HepG2 (cell line): Measurements from ENCODE around the gene PPY. TPM values are rescaled to one million over a fixed set of nuclear protein-coding genes. Genes with fewer than 3 reads are reported as not detected.
A peak's percentile ranks its signal among the peaks of the same experiment; 100 is the strongest.

ENCODE experiments used
- ATAC-seq: fragments of 200-7000 bp; cut with Tn5 transposase; 3 replicates; pipeline ENCODE4 v1.9.1; 2020; ENCODE audit warnings: mild to moderate bottlenecking, moderate library complexity
- BruUV-seq: library from RNA; stranded (reverse); fragments of 400-500 nt; replicated peaks from 2 replicates; lab custom pipeline; 2021; lab: Mats Ljungman, UMichigan
- CTCF ChIA-PET: fragments of 300-600 bp; formaldehyde crosslinking; extraction: SDS; loops from one replicate; lab custom pipeline; 2021; ENCODE audit warnings: low total read pairs, inconsistent platforms, low intra/inter-chr PET ratio; lab: Yijun Ruan, JAX
- POLR2A ChIA-PET: fragments of 350-600 bp; sonication (Branson Sonifier 250); formaldehyde crosslinking; loops from one replicate; lab custom pipeline; 2020; ENCODE audit warnings: antibody characterized with exemption, inconsistent platforms; lab: Yijun Ruan, JAX
- DNase-seq: peaks from one replicate; pipeline ENCODE4 v3.0.0-alpha.2; 2015; ENCODE audit warnings: low spot score
- FAIRE-seq: peaks from 3 replicates; lab custom pipeline; 2011; peaks lifted over from hg19 to GRCh38; lab: Jason Lieb, UNC
- H2AFZ ChIP-seq: one replicate; pipeline ENCODE4 v1.6.1; 2011; ENCODE audit warnings: low read length, inconsistent platforms
- H3K27ac ChIP-seq: fragments of 300-600 bp; 3 replicates; pipeline ENCODE4 v1.8.0; 2011; ENCODE audit warnings: mixed run types, mild to moderate bottlenecking, mixed read lengths, low read length, inconsistent platforms; ENCODE audit not compliant: insufficient read depth; ENCODE audit errors: extremely low read length
- H3K27me3 ChIP-seq, 2 experiments: fragments of 200-600 bp in 1 of 2; 2 replicates in 1 of 2; 3 replicates in 1 of 2; pipeline versions ENCODE4 v1.6.0 to v1.8.0; 2011; ENCODE audit warnings: low read length in 2 of 2, mild to moderate bottlenecking in 2 of 2, moderate library complexity in 2 of 2, inconsistent platforms in 1 of 2; ENCODE audit not compliant: insufficient read depth in 2 of 2, control insufficient read depth in 1 of 2
- H3K36me3 ChIP-seq, 2 experiments: fragments of 200-600 bp in 1 of 2; replicated peaks in 1 of 2; 2 replicates in 1 of 2; 3 replicates in 1 of 2; pipeline versions ENCODE4 v1.5.1 to v1.8.0; 2011; ENCODE audit warnings: low read length in 2 of 2, inconsistent platforms in 1 of 2; ENCODE audit not compliant: insufficient read depth in 2 of 2, control insufficient read depth in 1 of 2
- H3K4me1 ChIP-seq: 2 replicates; pipeline ENCODE4 v1.5.1; 2012; ENCODE audit warnings: low read length, inconsistent platforms; ENCODE audit not compliant: insufficient read depth
- H3K4me2 ChIP-seq: 2 replicates; pipeline ENCODE4 v1.6.0; 2011; ENCODE audit warnings: low read depth, low read length, inconsistent platforms
- H3K4me3 ChIP-seq, 3 experiments: fragments of 200-600 bp in 1 of 3; sonication (generic), shearing (Covaris generic) in 1 of 3; replicated peaks in 1 of 3; 2 replicates each; pipeline ENCODE4 v1.5.1; 2011 to 2016; ENCODE audit warnings: low read length in 3 of 3, inconsistent platforms in 2 of 3, low read depth in 2 of 3, mild to moderate bottlenecking in 2 of 3, control low read depth in 1 of 3, mixed read lengths in 1 of 3; ENCODE audit not compliant: insufficient read depth in 1 of 3
- H3K79me2 ChIP-seq: one replicate; pipeline ENCODE4 v1.6.1; 2011; ENCODE audit warnings: low read length, inconsistent platforms; ENCODE audit not compliant: insufficient read depth
- H3K9ac ChIP-seq: 2 replicates; pipeline ENCODE4 v1.6.0; 2011; ENCODE audit warnings: mild to moderate bottlenecking, low read depth, low read length, inconsistent platforms; ENCODE audit not compliant: insufficient read depth
- H3K9me3 ChIP-seq: 2 replicates; pipeline ENCODE4 v1.5.1; 2012; ENCODE audit warnings: mild to moderate bottlenecking, low read length
- H4K20me1 ChIP-seq: 2 replicates; pipeline ENCODE4 v1.6.0; 2011; ENCODE audit warnings: inconsistent platforms, mild to moderate bottlenecking, low read length, moderate library complexity; ENCODE audit not compliant: insufficient read depth
- EZH2 ChIP-seq: conservative IDR thresholded peaks from 2 replicates; pipeline ENCODE4 v1.6.1; 2012; ENCODE audit warnings: mild to moderate bottlenecking, low read depth, low read length, moderate library complexity
- ZFP82 ChIP-seq: sonication (generic); formaldehyde crosslinking; IDR thresholded peaks from 2 replicates; pipeline ENCODE4 v1.5.1; 2020; ENCODE audit warnings: mild to moderate bottlenecking, missing genetic modification reagents, borderline replicate concordance
- ZNF260 ChIP-seq: sonication (generic); formaldehyde crosslinking; IDR thresholded peaks from 2 replicates; pipeline ENCODE4 v1.4.0; 2020; ENCODE audit warnings: missing genetic modification reagents, low read depth, mild to moderate bottlenecking, borderline replicate concordance
- ZNF614 ChIP-seq: IDR thresholded peaks from 2 replicates; pipeline ENCODE4 v1.6.1; 2018; ENCODE audit warnings: missing biosample characterization, missing genetic modification reagents, inconsistent platforms, borderline replicate concordance
- ZNF652 ChIP-seq: IDR thresholded peaks from 2 replicates; pipeline ENCODE4 v1.6.1; 2016; ENCODE audit warnings: low read depth, borderline replicate concordance
- ZSCAN9 ChIP-seq: IDR thresholded peaks from 2 replicates; pipeline ENCODE4 v1.6.1; 2016; ENCODE audit warnings: borderline replicate concordance
- WGBS: methylation state at CpG from one replicate; pipeline ENCODE4 v1.1.6; 2017; ENCODE audit warnings: low lambda C conversion rate; 5-methylcytosine and 5-hydroxymethylcytosine counted together
- in situ Hi-C: cut with HindIII; loops from 2 replicates; pipeline ENCODE4 v1.10.0; 2017; ENCODE audit warnings: low pct_unique_long_range_greater_than_20kb; ENCODE audit not compliant: extremely low pct_ligation_motif_present
- intact Hi-C: fragments of 100-400 bp; cut with micrococcal nuclease; formaldehyde crosslinking; loops from one replicate; pipeline ENCODE4 v1.10.0; 2022; ENCODE audit not compliant: unreplicated experiment
- polyA plus RNA-seq, 8 experiments: library from polyadenylated mRNA; depleted of rRNA in 3 of 8; stranded (reverse) in 7 of 8; unstranded in 1 of 8; fragments of >200 nt; fragmentation: Illumina TruSeq in 4 of 8; extraction: Trizol in 4 of 8; gene quantifications; 2 replicates each; pipeline versions ENCODE4 v1.2.1 to v1.2.3, GENCODE V29; 2011 to 2016; ENCODE audit warnings: low read depth in 4 of 8, missing spikeins in 1 of 8, mixed read lengths in 1 of 8; ENCODE audit not compliant: insufficient read depth in 1 of 8
- total RNA-seq, 5 experiments: library from RNA; depleted of rRNA; stranded (reverse); fragments of >200 nt; fragmentation: Illumina TruSeq; extraction: Trizol; gene quantifications; 2 replicates each; pipeline ENCODE4 v1.2.3, GENCODE V29; 2016; ENCODE audit warnings: low read depth in 1 of 5
- TF ChIP-seq, protein P1 (sequence below): sonication (generic); formaldehyde crosslinking; IDR thresholded peaks from 2 replicates; pipeline ENCODE4 v1.5.1; 2020; ENCODE audit warnings: mild to moderate bottlenecking, missing genetic modification reagents
- TF ChIP-seq, protein P2 (sequence below): sonication (generic); formaldehyde crosslinking; IDR thresholded peaks from 2 replicates; pipeline ENCODE4 v1.4.0; 2020; ENCODE audit warnings: missing genetic modification reagents, borderline replicate concordance
- TF ChIP-seq, protein P3 (sequence below): sonication (generic); formaldehyde crosslinking; IDR thresholded peaks from 2 replicates; pipeline ENCODE4 v1.5.0; 2020; ENCODE audit warnings: mild to moderate bottlenecking, missing genetic modification reagents, borderline replicate concordance

Gene PPY
- total and polyA plus RNA-seq, 2 of the 13 experiments (the other 11 are each of a cell fraction or from before 2014, with no cell fraction given) = not detected

DNA sequence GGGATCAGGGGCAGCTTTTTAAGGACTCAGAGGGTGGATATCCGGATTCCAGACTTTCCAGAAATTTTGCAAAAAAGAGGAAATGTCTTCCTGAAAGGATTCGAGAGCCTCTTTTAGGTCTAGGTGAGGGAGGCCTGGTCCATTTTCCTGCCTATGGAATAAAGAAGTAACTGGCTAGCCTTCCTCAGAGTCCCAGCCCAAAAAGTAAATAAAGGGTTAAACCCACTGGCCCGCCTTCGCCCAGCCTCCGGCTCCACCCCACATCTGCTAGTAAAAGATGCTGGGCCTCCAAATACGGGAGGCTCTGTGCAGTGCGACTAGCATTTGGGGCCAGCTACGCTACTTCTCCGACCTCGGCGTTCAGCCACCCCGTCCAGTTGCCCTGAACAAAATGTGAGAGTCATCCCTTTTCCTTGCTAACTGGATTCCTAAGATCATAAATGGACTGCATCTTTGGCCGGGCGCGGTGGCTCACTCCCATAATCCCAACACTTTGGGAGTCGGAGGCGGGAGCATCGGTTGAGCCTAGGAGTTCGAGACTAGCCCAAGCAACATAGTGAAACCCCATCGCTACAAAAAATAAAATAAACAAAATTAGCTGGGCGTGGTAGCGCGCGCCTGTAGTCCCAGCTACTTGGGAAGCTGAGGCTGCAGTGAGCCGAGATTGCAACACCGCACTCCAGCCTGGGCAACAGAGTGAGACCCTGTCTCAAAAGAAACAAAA, 34.1 kb downstream of the PPY start:
- Histone ChIP-seq H3K4me3 (no peak overlapping the region; a peak in 1 of 6 replicates), H3K4me1 (peaks cover 29% of the 10 kb centered on the region), H2AFZ (no peak overlapping the region), H3K79me2 (no peaks in the 10 kb centered on the region), H3K4me2 (peak overlapping the region; percentile 63; the same call in 1 of the 2 replicates), H3K27me3 (peaks cover 18 to 87% of the 10 kb centered on the region in 2 experiments), H3K27ac (no peak overlapping the region), H3K9ac (no peak overlapping the region), H4K20me1 (peaks cover 2% of the 10 kb centered on the region; the same call in 1 of the 2 replicates), H3K9me3 (no peaks in the 10 kb centered on the region), H3K36me3 (no peaks in the 10 kb centered on the region)
- no peak for DNase-seq
- ChIA-PET CTCF (no interaction called here), POLR2A (no interaction called here)
- no peak for FAIRE-seq
- intact Hi-C loops (no loop called here), in situ Hi-C loops (no loop called here)
- no peak for ATAC-seq
- BruUV-seq = no TSS peak
- 25% methylated on average over 26 of the region's 26 CpGs for WGBS
- TF ChIP-seq ZNF260 (CRISPR knock-in tag) = no peak
- TF ChIP-seq ZNF652 (CRISPR knock-in tag) = peak; percentile 91
- no peak for TF ChIP-seq ZNF614 (CRISPR knock-in tag)
- TF ChIP-seq, protein P1, sequence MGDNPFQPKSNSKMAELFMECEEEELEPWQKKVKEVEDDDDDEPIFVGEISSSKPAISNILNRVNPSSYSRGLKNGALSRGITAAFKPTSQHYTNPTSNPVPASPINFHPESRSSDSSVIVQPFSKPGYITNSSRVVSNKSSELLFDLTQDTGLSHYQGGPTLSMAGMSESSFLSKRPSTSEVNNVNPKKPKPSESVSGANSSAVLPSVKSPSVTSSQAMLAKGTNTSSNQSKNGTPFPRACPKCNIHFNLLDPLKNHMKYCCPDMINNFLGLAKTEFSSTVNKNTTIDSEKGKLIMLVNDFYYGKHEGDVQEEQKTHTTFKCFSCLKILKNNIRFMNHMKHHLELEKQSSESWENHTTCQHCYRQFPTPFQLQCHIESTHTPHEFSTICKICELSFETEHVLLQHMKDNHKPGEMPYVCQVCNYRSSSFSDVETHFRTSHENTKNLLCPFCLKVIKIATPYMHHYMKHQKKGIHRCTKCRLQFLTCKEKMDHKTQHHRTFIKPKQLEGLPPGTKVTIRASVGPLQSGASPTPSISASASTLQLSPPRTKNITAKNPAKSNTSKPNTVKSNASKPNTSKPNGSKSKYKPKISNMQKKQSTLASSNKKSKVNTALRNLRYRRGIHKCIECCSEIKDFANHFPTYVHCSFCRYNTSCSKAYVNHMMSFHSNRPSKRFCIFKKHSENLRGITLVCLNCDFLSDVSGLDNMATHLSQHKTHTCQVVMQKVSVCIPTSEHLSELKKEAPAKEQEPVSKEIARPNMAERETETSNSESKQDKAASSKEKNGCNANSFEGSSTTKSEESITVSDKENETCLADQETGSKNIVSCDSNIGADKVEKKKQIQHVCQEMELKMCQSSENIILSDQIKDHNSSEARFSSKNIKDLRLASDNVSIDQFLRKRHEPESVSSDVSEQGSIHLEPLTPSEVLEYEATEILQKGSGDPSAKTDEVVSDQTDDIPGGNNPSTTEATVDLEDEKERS = no peak
- no peak for TF ChIP-seq ZSCAN9
- 0 out of 2 replicates have a peak, but pooled peaks have one; percentile 42 for TF ChIP-seq ZFP82 (CRISPR knock-in tag)
- TF ChIP-seq, protein P2, sequence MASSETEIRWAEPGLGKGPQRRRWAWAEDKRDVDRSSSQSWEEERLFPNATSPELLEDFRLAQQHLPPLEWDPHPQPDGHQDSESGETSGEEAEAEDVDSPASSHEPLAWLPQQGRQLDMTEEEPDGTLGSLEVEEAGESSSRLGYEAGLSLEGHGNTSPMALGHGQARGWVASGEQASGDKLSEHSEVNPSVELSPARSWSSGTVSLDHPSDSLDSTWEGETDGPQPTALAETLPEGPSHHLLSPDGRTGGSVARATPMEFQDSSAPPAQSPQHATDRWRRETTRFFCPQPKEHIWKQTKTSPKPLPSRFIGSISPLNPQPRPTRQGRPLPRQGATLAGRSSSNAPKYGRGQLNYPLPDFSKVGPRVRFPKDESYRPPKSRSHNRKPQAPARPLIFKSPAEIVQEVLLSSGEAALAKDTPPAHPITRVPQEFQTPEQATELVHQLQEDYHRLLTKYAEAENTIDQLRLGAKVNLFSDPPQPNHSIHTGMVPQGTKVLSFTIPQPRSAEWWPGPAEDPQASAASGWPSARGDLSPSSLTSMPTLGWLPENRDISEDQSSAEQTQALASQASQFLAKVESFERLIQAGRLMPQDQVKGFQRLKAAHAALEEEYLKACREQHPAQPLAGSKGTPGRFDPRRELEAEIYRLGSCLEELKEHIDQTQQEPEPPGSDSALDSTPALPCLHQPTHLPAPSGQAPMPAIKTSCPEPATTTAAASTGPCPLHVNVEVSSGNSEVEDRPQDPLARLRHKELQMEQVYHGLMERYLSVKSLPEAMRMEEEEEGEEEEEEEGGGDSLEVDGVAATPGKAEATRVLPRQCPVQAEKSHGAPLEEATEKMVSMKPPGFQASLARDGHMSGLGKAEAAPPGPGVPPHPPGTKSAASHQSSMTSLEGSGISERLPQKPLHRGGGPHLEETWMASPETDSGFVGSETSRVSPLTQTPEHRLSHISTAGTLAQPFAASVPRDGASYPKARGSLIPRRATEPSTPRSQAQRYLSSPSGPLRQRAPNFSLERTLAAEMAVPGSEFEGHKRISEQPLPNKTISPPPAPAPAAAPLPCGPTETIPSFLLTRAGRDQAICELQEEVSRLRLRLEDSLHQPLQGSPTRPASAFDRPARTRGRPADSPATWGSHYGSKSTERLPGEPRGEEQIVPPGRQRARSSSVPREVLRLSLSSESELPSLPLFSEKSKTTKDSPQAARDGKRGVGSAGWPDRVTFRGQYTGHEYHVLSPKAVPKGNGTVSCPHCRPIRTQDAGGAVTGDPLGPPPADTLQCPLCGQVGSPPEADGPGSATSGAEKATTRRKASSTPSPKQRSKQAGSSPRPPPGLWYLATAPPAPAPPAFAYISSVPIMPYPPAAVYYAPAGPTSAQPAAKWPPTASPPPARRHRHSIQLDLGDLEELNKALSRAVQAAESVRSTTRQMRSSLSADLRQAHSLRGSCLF (CRISPR knock-in tag) = no peak
- TF ChIP-seq, protein P3, sequence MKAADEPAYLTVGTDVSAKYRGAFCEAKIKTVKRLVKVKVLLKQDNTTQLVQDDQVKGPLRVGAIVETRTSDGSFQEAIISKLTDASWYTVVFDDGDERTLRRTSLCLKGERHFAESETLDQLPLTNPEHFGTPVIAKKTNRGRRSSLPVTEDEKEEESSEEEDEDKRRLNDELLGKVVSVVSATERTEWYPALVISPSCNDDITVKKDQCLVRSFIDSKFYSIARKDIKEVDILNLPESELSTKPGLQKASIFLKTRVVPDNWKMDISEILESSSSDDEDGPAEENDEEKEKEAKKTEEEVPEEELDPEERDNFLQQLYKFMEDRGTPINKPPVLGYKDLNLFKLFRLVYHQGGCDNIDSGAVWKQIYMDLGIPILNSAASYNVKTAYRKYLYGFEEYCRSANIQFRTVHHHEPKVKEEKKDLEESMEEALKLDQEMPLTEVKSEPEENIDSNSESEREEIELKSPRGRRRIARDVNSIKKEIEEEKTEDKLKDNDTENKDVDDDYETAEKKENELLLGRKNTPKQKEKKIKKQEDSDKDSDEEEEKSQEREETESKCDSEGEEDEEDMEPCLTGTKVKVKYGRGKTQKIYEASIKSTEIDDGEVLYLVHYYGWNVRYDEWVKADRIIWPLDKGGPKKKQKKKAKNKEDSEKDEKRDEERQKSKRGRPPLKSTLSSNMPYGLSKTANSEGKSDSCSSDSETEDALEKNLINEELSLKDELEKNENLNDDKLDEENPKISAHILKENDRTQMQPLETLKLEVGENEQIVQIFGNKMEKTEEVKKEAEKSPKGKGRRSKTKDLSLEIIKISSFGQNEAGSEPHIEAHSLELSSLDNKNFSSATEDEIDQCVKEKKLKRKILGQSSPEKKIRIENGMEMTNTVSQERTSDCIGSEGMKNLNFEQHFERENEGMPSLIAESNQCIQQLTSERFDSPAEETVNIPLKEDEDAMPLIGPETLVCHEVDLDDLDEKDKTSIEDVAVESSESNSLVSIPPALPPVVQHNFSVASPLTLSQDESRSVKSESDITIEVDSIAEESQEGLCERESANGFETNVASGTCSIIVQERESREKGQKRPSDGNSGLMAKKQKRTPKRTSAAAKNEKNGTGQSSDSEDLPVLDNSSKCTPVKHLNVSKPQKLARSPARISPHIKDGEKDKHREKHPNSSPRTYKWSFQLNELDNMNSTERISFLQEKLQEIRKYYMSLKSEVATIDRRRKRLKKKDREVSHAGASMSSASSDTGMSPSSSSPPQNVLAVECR (CRISPR knock-in tag) = no peak
- TF ChIP-seq EZH2 = peak; percentile 84; the same call in 1 of the 2 replicates
